GM12864 (cell line): ENCODE measurements around the gene NAV3.

Source experiments
- DNase-seq: peaks from one replicate; pipeline ENCODE4 v3.0.0-alpha.2; 2011; ENCODE audit warnings: low read depth
- H3K4me3 ChIP-seq: 2 replicates; pipeline ENCODE4 v1.5.1; 2011; ENCODE audit warnings: mild to moderate bottlenecking, low read depth, low read length, control low read depth
- TF ChIP-seq, protein P1 (sequence below): IDR thresholded peaks from 2 replicates; pipeline ENCODE4 v1.5.1; 2011; ENCODE audit warnings: low read depth, mild to moderate bottlenecking, moderate library complexity, low read length, control low read depth, inconsistent platforms; ENCODE audit errors: missing control alignments

The NAV3 gene

DNA sequence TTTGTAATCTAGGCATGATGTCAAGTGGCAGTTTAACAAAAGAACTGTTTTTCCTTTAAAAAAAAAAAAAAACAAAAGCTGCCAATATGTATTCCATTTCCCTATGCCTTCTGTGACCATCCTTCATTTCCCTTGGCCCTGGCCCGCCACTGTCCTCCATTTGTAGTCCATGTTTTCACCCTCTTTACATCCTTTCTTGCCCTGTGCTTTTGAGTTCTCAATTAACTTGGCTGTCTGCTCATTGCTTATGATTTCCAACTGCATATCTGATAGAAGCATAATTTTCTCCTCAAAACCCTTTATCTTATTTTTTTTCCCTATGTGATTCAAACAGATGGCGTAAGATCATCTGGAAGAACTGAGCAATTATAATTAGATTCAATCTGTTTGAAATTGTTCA lies 297.5 kb downstream of the NAV3 start:
- H3K4me3 ChIP-seq: no peak overlapping the region
- TF ChIP-seq, protein P1, sequence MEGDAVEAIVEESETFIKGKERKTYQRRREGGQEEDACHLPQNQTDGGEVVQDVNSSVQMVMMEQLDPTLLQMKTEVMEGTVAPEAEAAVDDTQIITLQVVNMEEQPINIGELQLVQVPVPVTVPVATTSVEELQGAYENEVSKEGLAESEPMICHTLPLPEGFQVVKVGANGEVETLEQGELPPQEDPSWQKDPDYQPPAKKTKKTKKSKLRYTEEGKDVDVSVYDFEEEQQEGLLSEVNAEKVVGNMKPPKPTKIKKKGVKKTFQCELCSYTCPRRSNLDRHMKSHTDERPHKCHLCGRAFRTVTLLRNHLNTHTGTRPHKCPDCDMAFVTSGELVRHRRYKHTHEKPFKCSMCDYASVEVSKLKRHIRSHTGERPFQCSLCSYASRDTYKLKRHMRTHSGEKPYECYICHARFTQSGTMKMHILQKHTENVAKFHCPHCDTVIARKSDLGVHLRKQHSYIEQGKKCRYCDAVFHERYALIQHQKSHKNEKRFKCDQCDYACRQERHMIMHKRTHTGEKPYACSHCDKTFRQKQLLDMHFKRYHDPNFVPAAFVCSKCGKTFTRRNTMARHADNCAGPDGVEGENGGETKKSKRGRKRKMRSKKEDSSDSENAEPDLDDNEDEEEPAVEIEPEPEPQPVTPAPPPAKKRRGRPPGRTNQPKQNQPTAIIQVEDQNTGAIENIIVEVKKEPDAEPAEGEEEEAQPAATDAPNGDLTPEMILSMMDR: no peak
- DNase-seq: no peak

DNA sequence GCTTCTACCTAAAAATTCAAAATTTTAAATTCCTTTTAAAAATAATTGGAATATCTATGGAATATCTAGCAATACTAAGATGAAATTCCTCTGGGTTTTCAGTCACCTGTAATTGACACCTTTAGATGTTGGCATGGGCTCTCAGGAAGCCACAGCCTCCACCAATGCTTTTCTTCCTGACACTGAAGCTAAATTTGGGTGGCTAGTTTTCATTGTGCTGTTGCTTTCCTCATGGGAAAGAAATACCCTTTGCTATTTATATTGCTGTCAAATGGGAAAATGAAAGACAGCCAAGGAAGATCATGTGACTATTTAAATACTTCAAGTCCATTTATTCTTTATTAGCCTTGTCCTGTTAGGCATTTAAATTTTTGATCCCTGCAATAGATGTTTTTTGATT lies 313.0 kb downstream of the NAV3 start:
- DNase-seq: no peak
- TF ChIP-seq, protein P1: no peak
- H3K4me3 ChIP-seq: no peak overlapping the region

DNA sequence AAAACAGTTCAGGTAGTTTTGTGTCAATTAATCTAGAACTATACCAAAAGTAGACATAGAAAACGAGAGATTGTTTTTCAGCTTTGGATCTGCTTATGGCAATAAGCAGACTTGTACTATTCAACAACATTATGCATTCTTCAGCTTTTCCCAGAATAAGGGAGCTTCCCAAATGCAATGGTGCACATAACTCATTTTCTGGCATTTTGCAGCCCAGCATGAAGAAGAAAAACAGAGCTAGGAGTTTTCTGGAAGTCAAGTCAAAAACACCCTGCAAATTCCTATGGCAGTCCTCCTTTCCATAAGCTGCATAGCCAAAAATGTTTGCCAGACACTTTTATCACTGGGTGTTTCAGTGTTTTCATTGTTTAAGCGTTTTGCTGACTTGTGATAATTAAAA lies 314.7 kb downstream of the NAV3 start:
- no peak for DNase-seq
- H3K4me3 ChIP-seq: no peak overlapping the region
- TF ChIP-seq, protein P1: no peak

DNA sequence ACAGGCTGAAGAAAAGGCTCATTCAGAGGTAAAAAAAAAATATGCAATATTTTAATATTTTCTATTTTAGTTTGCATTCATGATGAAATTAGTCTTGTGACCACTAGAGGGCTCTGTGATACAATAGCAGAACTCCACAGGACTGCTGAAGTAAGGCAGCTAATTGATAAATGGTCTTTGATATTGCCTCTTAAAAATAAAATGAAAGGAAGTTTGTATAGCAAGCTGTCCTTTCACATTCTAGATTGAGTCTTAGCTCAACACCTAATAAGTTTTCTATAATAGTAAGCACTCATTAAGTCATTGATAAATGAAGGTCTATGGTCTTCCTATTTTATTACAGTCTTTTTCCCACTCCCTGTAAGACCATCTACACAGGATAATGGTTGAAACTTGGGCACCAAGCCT lies 315.7 kb downstream of the NAV3 start:
- H3K4me3 ChIP-seq: no peak overlapping the region
- TF ChIP-seq, protein P1: peak; percentile 60
- no peak for DNase-seq

DNA sequence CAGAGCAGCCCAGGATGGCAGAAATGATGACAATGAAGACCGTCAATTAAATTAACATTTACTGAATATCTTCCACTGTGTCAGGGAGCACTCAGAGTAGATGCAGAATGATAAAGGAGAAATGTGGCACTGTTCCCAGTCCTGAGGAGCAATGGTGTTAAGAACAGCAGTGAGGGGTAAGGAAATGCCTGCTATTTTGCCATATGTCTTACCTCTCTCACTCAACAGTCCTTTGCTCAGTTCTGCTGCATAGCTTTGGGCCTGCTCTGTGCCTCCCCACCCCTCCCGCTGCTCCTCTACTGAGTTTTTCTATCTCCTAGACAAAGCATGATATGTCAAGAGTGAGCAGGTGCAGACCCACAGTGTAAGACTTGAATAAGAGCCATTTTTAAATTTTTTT lies 318.8 kb downstream of the NAV3 start:
- TF ChIP-seq, protein P1: no peak
- no peak overlapping the region for H3K4me3 ChIP-seq
- no peak for DNase-seq

DNA sequence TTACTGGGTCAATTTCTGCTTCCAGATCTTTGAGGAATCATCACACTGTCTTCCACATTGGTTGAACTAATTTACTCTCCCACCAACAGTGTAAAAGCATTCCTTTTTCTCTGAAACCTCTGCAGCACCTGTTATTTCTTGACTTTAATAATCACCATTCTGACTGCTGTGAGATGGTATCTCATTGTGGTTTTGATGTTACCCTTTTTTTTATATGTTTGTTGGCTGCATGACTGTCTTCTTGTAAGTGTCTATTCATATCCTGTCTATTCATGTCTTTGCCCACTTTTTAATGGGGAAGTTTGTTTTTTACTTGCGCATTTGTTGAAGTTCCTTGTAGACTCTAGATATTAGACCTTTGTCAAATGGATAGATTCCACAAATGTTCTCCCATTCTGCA lies 324.9 kb downstream of the NAV3 start:
- no peak overlapping the region for H3K4me3 ChIP-seq
- TF ChIP-seq, protein P1: no peak

DNA sequence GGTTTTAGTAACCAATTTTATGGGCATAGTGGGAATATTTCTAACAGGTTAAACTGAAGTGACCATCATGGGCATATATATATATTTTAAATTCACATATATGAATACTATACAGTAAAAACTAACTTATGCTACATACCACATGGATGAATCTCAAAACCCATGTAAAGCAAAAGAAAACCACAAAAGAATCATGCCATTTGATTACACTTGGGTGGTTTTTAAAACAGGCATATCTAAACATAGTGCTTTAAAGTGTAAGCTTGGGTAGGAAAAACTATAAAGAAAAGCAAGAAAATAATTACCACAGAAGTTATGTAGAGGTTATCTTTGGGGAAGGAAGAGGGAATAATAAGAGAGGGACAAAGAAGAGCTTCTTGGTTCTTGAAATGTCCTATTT lies 326.1 kb downstream of the NAV3 start:
- DNase-seq: no peak
- no peak overlapping the region for H3K4me3 ChIP-seq
- TF ChIP-seq, protein P1: no peak

More for the DNA sequence above, 324.9 kb downstream of the NAV3 start:
- no peak for DNase-seq
